ENCODE data around the gene NMNAT2.
"Not testable (repeated sequence)": the region's sequence is repeated elsewhere in the genome, so short reads cannot be mapped to it uniquely, and the experiment has no call there.

The NMNAT2 gene

DNA sequence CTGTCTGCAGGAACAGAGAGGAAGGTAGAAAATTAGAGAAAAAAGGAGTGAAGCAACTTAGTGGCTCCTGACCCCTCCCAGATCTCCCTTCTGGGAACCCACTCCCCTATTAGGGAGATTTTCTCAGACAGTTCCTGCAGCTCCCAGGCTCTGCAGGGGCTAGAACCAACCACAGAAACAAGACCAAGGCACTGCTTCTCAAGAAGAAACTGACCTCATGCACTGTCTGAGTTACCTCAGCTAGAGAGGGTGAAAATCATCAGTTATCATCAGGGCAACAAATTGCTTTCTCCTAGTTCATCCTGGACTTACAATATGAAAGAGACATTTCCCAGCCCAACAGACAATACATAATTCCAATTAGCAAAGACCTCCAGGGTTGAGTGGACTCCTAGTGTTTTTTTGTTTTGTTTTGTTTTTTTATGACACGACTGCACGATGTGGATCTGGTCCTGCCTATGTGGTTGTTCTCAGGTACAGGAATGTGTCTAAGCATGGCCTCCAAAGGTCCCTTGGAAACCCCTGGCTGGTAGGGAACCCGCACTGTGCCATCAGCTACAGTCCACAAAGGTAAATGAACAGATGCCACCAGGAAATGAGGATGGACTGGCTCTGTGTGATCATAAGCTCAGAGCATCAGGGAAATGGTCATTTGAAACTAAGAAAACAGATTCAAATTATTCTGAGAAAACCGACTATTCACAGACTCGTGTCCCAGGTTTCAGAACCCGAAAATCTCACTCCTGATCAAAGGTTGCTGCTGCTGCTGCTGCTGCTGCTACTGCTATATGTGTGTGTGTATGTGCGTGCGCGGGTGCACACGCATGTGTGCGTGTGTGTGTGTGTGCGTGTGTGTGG is 166.8 kb downstream of the NMNAT2 start:
- no peak for DNase-seq

DNA sequence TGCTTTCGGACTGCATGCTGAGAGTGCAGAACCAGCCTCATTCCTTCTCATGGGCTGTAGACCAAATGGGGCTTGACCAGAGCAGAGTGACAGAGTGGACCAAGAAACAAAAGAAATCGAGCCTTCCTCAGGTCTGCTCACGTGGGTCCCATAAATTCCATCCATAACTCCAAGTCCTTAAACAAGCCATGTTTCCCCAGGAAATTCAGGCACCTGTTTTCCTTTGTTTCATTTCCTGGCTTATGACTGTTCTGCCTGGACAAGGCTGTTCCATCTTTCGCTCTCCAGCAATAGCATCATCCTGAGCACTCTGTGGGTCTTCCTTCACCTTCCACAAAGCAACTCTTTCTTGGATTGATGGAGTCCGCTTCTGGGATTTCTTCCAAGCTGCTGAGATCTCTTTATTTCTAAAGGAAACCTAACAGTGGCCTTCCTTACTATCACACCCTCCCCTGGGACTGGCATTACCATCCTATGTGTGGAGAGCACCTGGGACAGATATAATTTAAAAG is 168.2 kb downstream of the NMNAT2 start:
- DNase-seq = no peak

DNA sequence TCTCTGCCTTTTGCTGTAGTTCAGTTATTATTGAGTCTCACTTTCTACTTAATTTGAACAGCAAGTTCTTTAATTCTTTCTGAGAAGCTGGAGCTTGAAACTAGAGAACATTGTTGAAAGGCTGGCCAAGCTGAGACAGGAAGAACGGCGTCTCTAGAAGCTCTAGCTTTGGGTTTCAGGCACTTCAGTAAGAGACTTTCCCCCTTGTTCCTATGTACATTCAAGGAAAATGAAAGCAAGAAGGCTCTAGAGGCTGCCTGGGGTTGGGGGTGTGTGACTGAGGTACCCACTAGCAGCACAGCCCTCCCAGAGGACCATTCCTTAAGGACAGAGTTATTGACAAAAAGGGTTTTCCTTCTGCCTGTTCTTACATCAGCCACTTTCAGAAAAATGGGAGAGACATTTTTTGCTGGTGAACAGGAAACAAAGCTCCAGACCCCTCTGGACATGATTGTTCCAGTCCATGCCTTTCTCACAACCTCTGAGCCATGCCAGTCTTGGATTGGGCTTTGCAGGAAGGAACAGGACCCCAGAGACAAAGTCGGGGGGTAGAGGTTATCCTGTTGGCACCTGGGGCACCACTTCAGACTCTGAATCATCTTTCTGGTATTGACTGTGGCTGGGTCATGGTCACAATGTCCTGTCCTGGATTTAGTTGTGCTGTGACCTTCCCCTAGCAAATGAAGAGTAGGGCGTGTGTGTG is 169.0 kb downstream of the NMNAT2 start:
- no peak for DNase-seq

DNA sequence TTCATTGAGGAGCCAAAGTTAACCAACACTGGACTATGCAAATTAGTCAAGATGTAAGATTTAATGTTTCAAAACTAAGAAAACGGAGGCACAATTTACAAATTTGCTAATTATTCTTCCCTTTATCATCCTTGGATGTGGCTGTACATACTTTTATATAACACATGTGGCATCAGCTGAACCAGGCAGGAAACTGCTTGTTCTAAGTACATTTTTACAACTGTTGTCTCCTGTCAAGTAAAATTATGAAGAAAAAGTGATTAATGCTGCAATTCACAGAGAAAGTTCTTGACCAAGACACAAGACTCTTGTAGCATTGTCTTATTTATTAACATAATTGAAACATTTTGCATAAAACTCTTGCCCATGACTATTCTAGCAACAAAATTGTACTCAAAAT is 170.2 kb downstream of the NMNAT2 start:
- no peak for DNase-seq

DNA sequence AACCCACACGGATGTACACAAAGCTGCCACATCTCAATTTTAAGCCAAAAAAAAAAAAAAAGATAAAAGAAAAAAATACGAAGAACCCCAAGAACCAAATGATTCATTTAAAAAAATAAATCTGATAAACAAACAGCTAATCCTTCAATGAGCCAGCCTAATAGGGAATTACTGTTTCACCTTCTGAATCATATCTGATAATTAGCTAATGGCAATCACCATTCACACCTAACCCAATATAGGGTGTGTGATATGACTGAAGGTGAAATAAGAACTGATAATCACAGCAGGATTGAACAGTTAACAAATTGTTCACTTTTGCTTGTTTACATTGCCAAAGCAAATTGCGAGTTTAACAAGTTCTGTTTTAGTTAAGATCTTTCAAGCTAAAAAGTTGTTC is 170.7 kb downstream of the NMNAT2 start:
- no peak for DNase-seq

DNA sequence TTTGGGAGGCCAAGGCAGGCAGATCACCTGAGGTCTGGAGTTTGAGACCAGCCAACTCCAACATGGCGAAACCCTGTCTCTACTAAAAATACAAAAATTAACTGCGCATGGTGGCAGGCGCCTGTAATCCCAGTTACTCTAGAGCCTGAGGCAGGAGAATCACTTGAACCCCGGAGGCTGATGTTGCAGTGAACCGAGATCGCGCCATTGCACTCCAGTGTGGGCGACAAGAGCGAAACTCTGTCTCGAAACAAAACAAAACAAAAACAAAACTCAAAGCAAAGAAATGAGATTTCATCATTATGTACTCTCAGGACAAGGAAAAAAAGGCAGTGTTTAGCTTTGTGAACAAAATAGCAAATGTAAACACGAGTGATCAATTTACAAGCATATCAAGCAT is 171.1 kb downstream of the NMNAT2 start:
- DNase-seq = no peak

- no peak for DNase-seq
These were observed 171.7 kb downstream of the NMNAT2 start for GRCh38 chr1:183246436-183246835.

- no peak for DNase-seq
These were observed 172.8 kb downstream of the NMNAT2 start for GRCh38 chr1:183245357-183245756.

- DNase-seq = no peak
These were observed 173.7 kb downstream of the NMNAT2 start for GRCh38 chr1:183244466-183244865.

DNA sequence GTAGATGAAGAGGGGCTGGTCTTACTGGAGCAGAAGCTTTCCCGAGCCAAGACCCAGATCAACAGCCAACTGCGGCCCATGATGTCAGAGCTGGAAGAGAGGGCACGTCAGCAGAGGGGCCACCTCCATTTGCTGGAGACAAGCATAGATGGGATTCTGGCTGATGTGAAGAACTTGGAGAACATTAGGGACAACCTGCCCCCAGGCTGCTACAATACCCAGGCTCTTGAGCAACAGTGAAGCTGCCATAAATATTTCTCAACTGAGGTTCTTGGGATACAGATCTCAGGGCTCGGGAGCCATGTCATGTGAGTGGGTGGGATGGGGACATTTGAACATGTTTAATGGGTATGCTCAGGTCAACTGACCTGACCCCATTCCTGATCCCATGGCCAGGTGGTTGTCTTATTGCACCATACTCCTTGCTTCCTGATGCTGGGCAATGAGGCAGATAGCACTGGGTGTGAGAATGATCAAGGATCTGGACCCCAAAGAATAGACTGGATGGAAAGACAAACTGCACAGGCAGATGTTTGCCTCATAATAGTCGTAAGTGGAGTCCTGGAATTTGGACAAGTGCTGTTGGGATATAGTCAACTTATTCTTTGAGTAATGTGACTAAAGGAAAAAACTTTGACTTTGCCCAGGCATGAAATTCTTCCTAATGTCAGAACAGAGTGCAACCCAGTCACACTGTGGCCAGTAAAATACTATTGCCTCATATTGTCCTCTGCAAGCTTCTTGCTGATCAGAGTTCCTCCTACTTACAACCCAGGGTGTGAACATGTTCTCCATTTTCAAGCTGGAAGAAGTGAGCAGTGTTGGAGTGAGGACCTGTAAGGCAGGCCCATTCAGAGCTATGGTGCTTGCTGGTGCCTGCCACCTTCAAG is 174.8 kb downstream of the NMNAT2 start:
- no peak for DNase-seq

GRCh38 chr1:183242556-183242955 is 175.6 kb downstream of the NMNAT2 start:
- no peak for DNase-seq

GRCh38 chr1:183241471-183241870 is 176.7 kb downstream of the NMNAT2 start:
- no peak for DNase-seq

DNA sequence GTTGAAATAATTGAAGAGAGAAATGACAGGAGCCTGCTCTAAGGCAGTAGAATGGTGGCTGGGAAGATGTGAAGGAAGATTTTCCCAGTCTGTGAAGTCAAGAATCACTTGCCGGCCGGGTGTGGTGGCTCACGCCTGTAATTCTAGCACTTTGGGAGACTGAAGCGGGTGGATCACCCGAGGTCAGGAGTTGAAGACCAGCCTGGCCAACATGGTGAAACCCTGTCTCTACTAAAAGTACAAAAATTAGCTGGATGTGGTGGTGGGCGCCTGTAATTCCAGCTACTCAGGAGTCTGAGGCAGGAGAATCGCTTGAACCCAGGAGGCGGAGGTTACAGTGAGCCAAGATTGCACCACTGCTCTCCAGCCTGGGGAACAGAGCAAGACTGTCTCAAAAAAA is 177.3 kb downstream of the NMNAT2 start:
- DNase-seq = not testable (repeated sequence)

DNA sequence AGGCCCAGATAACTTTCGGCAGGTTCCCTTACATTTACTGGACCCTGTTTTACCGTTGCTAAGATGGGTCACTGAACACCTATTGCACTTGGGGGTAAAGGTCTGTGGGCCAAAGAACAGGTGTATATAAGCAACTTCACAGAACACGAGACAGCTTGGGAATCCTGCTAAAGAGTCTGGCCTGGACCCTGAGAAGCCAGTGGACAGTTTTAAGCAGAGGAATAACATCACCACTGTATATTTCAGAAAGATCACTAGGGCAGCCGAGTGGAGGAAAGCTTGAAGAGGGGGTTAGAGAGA is 177.7 kb downstream of the NMNAT2 start:
- DNase-seq = no peak

- DNase-seq = no peak
These were observed 178.2 kb downstream of the NMNAT2 start for GRCh38 chr1:183239793-183240525.

DNA sequence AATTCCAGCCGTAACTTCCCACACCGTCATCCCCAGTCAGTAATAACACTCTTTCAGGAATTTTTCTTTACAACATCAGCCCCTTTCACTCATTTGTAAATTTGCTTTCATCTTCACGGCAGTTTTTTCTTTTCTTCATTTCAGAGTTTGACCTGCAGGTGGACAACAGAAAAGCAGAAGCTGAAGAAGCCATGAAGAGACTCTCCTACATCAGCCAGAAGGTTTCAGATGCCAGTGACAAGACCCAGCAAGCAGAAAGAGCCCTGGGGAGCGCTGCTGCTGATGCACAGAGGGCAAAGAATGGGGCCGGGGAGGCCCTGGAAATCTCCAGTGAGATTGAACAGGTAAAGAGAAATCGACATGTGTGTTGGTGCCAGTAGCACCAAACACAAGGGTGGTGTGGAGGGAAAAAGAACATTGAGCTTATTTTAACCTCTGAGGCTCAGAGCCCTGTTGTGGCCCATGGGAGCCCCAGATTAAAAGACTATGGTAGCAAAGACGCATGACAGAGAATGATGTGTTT is 178.9 kb downstream of the NMNAT2 start:
- DNase-seq = no peak

- no peak for DNase-seq
These were observed 180.1 kb downstream of the NMNAT2 start for GRCh38 chr1:183238071-183238470.

DNA sequence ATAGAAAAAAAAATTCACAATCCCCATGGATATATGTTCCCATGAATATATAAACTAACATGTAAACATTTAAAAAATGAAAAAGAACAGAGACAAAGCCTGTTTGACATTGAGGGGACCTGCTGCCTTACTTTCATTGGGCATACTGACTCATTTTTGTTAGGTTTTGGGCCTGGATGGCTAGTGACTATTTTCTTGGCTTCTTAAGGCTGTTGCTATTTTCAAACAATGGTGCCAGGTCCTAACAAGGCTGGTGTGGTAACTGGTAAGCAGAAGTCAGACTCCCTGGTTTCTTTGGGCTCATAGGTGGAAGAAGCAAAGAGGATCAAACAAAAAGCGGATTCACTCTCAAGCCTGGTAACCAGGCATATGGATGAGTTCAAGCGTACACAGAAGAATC is 181.1 kb downstream of the NMNAT2 start:
- DNase-seq = no peak

- no peak for DNase-seq
These were observed 181.9 kb downstream of the NMNAT2 start for GRCh38 chr1:183236158-183236725.

GRCh38 chr1:183235503-183235902 is 182.7 kb downstream of the NMNAT2 start:
- no peak for DNase-seq

DNA sequence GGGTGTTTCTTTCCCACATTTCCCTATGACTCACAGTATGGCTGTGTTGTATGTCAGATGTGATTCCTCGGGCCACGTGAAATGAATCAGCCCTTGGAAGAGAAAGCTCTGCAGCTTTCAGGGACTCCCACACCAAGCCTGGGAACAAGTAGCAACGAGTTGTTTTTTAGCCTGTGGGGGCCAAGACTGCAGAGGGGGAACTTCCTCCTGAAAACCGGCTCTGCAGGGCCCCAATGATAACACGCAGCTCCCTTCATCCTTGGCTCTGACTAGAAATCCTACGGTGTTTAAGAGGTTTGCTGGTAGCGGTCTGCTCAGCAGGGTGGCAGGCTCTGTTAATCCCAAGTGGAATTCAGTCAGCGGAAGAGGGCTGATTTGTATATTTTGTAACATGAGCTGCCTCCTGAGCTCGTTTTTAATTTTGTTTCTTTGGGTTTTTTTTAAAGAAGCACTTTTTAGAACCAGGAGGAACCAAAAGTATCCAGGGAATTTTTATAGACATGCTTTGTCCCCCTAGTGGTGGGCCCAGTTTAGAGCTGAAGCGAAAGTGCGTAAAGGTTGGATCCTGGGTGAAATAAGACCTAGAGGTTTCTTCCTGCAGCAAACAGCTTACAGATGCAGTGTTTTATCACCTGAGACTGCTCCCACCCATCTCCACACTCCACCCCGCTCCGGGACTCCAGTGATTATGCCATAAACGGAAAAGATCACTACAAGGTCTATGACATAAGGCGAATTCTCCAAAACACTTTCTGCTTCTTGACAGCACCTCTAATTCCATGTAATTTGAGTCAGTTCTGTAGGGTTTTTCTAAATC is 183.3 kb downstream of the NMNAT2 start:
- no peak for DNase-seq
